Measurements from ENCODE around the gene EHHADH. TPM values are rescaled to one million over a fixed set of nuclear protein-coding genes. Genes with fewer than 3 reads are reported as not detected.

Gene EHHADH
- total and polyA plus RNA-seq, 4 experiments from 2014 or later: 1.1 to 1.6 (median 1.4) TPM

- intact Hi-C loops (cut with micrococcal nuclease): no loop called here
Measured at GRCh38 chr3:185225523-185225922, 28.3 kb downstream of the EHHADH start.

GRCh38 chr3:185225080-185225479 lies 28.8 kb downstream of the EHHADH start:
- CTCF ChIA-PET (ENCODE audit: partially characterized antibody): no interaction called here

More at GRCh38 chr3:185225523-185225922, 28.3 kb downstream of the EHHADH start:
- ChIA-PET POLR2A (ENCODE audit: partially characterized antibody) (interaction anchor here (0.5 kb wide), 1 partner anchor 136 kb away, joined by 3 read pairs; no protein-coding TSS in a partner anchor), CTCF (ENCODE audit: partially characterized antibody) (no interaction called here)
- Mint-ChIP-seq H3K27me3 (no peaks in the 10 kb centered on the region), H3K4me1 (no peaks in the 10 kb centered on the region), H3K4me3 (no peak overlapping the region), H3K27ac (no peak overlapping the region), H3K36me3 (peaks cover 2 to 6% of the 10 kb centered on the region in 2 donors), H3K9me3 (no peaks in the 10 kb centered on the region)
- no peak for DNase-seq
- no peaks in the 10 kb centered on the region for H3K27me3 ChIP-seq (ENCODE audit: insufficient read depth, low read length)
- no peaks in the 10 kb centered on the region for H3K9me3 ChIP-seq (ENCODE audit: control insufficient read depth in 1 of 2, low read length in 2 of 2)
- H3K4me3 ChIP-seq (ENCODE audit: low read length in 2 of 2): no peak overlapping the region
- H3K36me3 ChIP-seq (ENCODE audit: insufficient read depth, low read length): no peaks in the 10 kb centered on the region
- H3K27ac ChIP-seq (ENCODE audit: low read depth, low read length): no peak overlapping the region
- H3K4me1 ChIP-seq (ENCODE audit: insufficient read depth, low read length): no peaks in the 10 kb centered on the region

GRCh38 chr3:185221203-185221602 lies 32.6 kb downstream of the EHHADH start:
- ChIA-PET CTCF (ENCODE audit: partially characterized antibody) (no interaction called here), POLR2A (ENCODE audit: partially characterized antibody) (no interaction called here)
- no peak overlapping the region for H3K27ac Mint-ChIP-seq
- DNase-seq: no peak
- no peaks in the 10 kb centered on the region for H3K36me3 Mint-ChIP-seq
- H3K9me3 Mint-ChIP-seq: no peaks in the 10 kb centered on the region
- no peaks in the 10 kb centered on the region for H3K9me3 ChIP-seq (ENCODE audit: control insufficient read depth in 1 of 2, low read length in 2 of 2)
- no peaks in the 10 kb centered on the region for H3K36me3 ChIP-seq (ENCODE audit: insufficient read depth, low read length)
- no peak overlapping the region for H3K4me3 Mint-ChIP-seq
- no peak overlapping the region for H3K27ac ChIP-seq (ENCODE audit: low read depth, low read length)
- no peak overlapping the region for H3K4me3 ChIP-seq (ENCODE audit: low read length in 2 of 2)
- intact Hi-C loops (cut with micrococcal nuclease): no loop called here
- no peaks in the 10 kb centered on the region for H3K27me3 Mint-ChIP-seq
- no peaks in the 10 kb centered on the region for H3K27me3 ChIP-seq (ENCODE audit: insufficient read depth, low read length)
- no peaks in the 10 kb centered on the region for H3K4me1 ChIP-seq (ENCODE audit: insufficient read depth, low read length)
- no peaks in the 10 kb centered on the region for H3K4me1 Mint-ChIP-seq

More at GRCh38 chr3:185225080-185225479, 28.8 kb downstream of the EHHADH start:
- Histone ChIP-seq H3K9me3 (ENCODE audit: control insufficient read depth in 1 of 2, low read length in 2 of 2) (no peaks in the 10 kb centered on the region), H3K4me1 (ENCODE audit: insufficient read depth, low read length) (no peaks in the 10 kb centered on the region), H3K27me3 (ENCODE audit: insufficient read depth, low read length) (no peaks in the 10 kb centered on the region), H3K36me3 (ENCODE audit: insufficient read depth, low read length) (no peaks in the 10 kb centered on the region), H3K4me3 (ENCODE audit: low read length in 2 of 2) (no peak overlapping the region), H3K27ac (ENCODE audit: low read depth, low read length) (no peak overlapping the region)
- Mint-ChIP-seq H3K4me1 (no peaks in the 10 kb centered on the region), H3K27me3 (no peaks in the 10 kb centered on the region), H3K9me3 (no peaks in the 10 kb centered on the region), H3K27ac (no peak overlapping the region), H3K4me3 (no peak overlapping the region), H3K36me3 (peaks cover 2 to 6% of the 10 kb centered on the region in 2 donors)
- intact Hi-C loops (cut with micrococcal nuclease): no loop called here
- POLR2A ChIA-PET (ENCODE audit: partially characterized antibody): interaction anchor here (0.5 kb wide), 1 partner anchor 136 kb away, joined by 3 read pairs; no protein-coding TSS in a partner anchor
- no peak for DNase-seq

- Mint-ChIP-seq H3K36me3 (no peaks in the 10 kb centered on the region), H3K27me3 (no peaks in the 10 kb centered on the region), H3K27ac (peak overlapping the region in 1 of 7 donors; percentile 44), H3K9me3 (no peaks in the 10 kb centered on the region), H3K4me1 (no peaks in the 10 kb centered on the region), H3K4me3 (no peak overlapping the region)
- H3K36me3 ChIP-seq (ENCODE audit: insufficient read depth, low read length): no peaks in the 10 kb centered on the region
- H3K27ac ChIP-seq (ENCODE audit: low read depth, low read length): no peak overlapping the region
- DNase-seq: no peak
- no peaks in the 10 kb centered on the region for H3K27me3 ChIP-seq (ENCODE audit: insufficient read depth, low read length)
- ChIA-PET CTCF (ENCODE audit: partially characterized antibody) (interaction anchor here (1.4 kb wide), 1 partner anchor 23 kb away, joined by 3 read pairs; no protein-coding TSS in a partner anchor), POLR2A (ENCODE audit: partially characterized antibody) (no interaction called here)
- no peaks in the 10 kb centered on the region for H3K9me3 ChIP-seq (ENCODE audit: control insufficient read depth in 1 of 2, low read length in 2 of 2)
- intact Hi-C loops (cut with micrococcal nuclease): no loop called here
- H3K4me3 ChIP-seq (ENCODE audit: low read length in 2 of 2): no peak overlapping the region
- no peaks in the 10 kb centered on the region for H3K4me1 ChIP-seq (ENCODE audit: insufficient read depth, low read length)
Measured at GRCh38 chr3:185216607-185216958, 37.3 kb downstream of the EHHADH start.

- no peaks in the 10 kb centered on the region for H3K4me1 ChIP-seq (ENCODE audit: insufficient read depth, low read length)
- CTCF ChIA-PET (ENCODE audit: partially characterized antibody): interaction anchor here (1.4 kb wide), 1 partner anchor 24 kb away, joined by 3 read pairs; no protein-coding TSS in a partner anchor
- H3K9me3 Mint-ChIP-seq: no peaks in the 10 kb centered on the region
- POLR2A ChIA-PET (ENCODE audit: partially characterized antibody): no interaction called here
- H3K36me3 ChIP-seq (ENCODE audit: insufficient read depth, low read length): no peaks in the 10 kb centered on the region
- intact Hi-C loops (cut with micrococcal nuclease): no loop called here
- no peaks in the 10 kb centered on the region for H3K27me3 ChIP-seq (ENCODE audit: insufficient read depth, low read length)
- H3K27ac Mint-ChIP-seq: no peak overlapping the region
- no peak for DNase-seq
- no peaks in the 10 kb centered on the region for H3K4me1 Mint-ChIP-seq
- H3K27ac ChIP-seq (ENCODE audit: low read depth, low read length): no peak overlapping the region
- no peak overlapping the region for H3K4me3 Mint-ChIP-seq
- no peaks in the 10 kb centered on the region for H3K9me3 ChIP-seq (ENCODE audit: control insufficient read depth in 1 of 2, low read length in 2 of 2)
- no peaks in the 10 kb centered on the region for H3K36me3 Mint-ChIP-seq
- H3K4me3 ChIP-seq (ENCODE audit: low read length in 2 of 2): no peak overlapping the region
- no peaks in the 10 kb centered on the region for H3K27me3 Mint-ChIP-seq
Measured at GRCh38 chr3:185215873-185216606, 37.8 kb downstream of the EHHADH start.

GRCh38 chr3:185212559-185212958 lies 41.3 kb downstream of the EHHADH start:
- intact Hi-C loops (cut with micrococcal nuclease): no loop called here
- Histone ChIP-seq H3K27ac (ENCODE audit: low read depth, low read length) (no peak overlapping the region), H3K4me1 (ENCODE audit: insufficient read depth, low read length) (no peaks in the 10 kb centered on the region), H3K4me3 (ENCODE audit: low read length in 2 of 2) (no peak overlapping the region), H3K27me3 (ENCODE audit: insufficient read depth, low read length) (no peaks in the 10 kb centered on the region), H3K9me3 (ENCODE audit: control insufficient read depth in 1 of 2, low read length in 2 of 2) (no peaks in the 10 kb centered on the region), H3K36me3 (ENCODE audit: insufficient read depth, low read length) (no peaks in the 10 kb centered on the region)
- H3K9me3 Mint-ChIP-seq: no peaks in the 10 kb centered on the region
- DNase-seq: no peak
- no peak overlapping the region for H3K27ac Mint-ChIP-seq
- H3K36me3 Mint-ChIP-seq: no peaks in the 10 kb centered on the region
- POLR2A ChIA-PET (ENCODE audit: partially characterized antibody): no interaction called here
- CTCF ChIA-PET (ENCODE audit: partially characterized antibody): no interaction called here
- no peaks in the 10 kb centered on the region for H3K4me1 Mint-ChIP-seq
- H3K27me3 Mint-ChIP-seq: no peaks in the 10 kb centered on the region
- H3K4me3 Mint-ChIP-seq: no peak overlapping the region

GRCh38 chr3:185212086-185212485 lies 41.8 kb downstream of the EHHADH start:
- Mint-ChIP-seq H3K27me3 (no peaks in the 10 kb centered on the region), H3K4me3 (no peak overlapping the region), H3K27ac (no peak overlapping the region), H3K36me3 (no peaks in the 10 kb centered on the region), H3K4me1 (no peaks in the 10 kb centered on the region), H3K9me3 (no peaks in the 10 kb centered on the region)
- Histone ChIP-seq H3K36me3 (ENCODE audit: insufficient read depth, low read length) (no peaks in the 10 kb centered on the region), H3K4me1 (ENCODE audit: insufficient read depth, low read length) (no peaks in the 10 kb centered on the region), H3K9me3 (ENCODE audit: control insufficient read depth in 1 of 2, low read length in 2 of 2) (no peaks in the 10 kb centered on the region), H3K4me3 (ENCODE audit: low read length in 2 of 2) (no peak overlapping the region), H3K27me3 (ENCODE audit: insufficient read depth, low read length) (no peaks in the 10 kb centered on the region), H3K27ac (ENCODE audit: low read depth, low read length) (no peak overlapping the region)
- intact Hi-C loops (cut with micrococcal nuclease): no loop called here
- ChIA-PET CTCF (ENCODE audit: partially characterized antibody) (no interaction called here), POLR2A (ENCODE audit: partially characterized antibody) (no interaction called here)
- no peak for DNase-seq

Measured in CD4-positive, alpha-beta memory T cell (primary cell).